Coronary artery (tissue), 2 donors: ENCODE data around the gene EVI5.
"Not testable (repeated sequence)": the region's sequence is repeated elsewhere in the genome, so short reads cannot be mapped to it uniquely, and the experiment has no call there.

Experiments
- DNase-seq: peaks from one replicate; pipeline ENCODE4 v3.0.0-alpha.2; 2017; ENCODE audit warnings: low spot score
- H3K27ac ChIP-seq, 2 donors: fragments of 200-600 bp; sonication (generic); one replicate each; pipeline ENCODE4 v1.5.1; 2016 to 2019
- H3K4me3 ChIP-seq: fragments of 200-600 bp; sonication (generic); 2 replicates; pipeline ENCODE4 v1.5.1; 2016; ENCODE audit warnings: mild to moderate bottlenecking, moderate library complexity
- CTCF ChIP-seq: fragments of 200-600 bp; sonication (generic); IDR thresholded peaks from one replicate; pipeline ENCODE4 v1.5.1; 2019; ENCODE audit warnings: antibody characterized with exemption

Gene EVI5

GRCh38 chr1:92543131-92544055 is 241.5 kb downstream of the EVI5 start:
- no peak overlapping the region for H3K27ac ChIP-seq
- no peak overlapping the region for H3K4me3 ChIP-seq
- no peak for TF ChIP-seq CTCF
- DNase-seq: no peak

- H3K27ac ChIP-seq: no peak overlapping the region
- DNase-seq: no peak
These were observed 246.4 kb downstream of the EVI5 start for GRCh38 chr1:92538413-92539061.

GRCh38 chr1:92538048-92538412 is 246.9 kb downstream of the EVI5 start:
- TF ChIP-seq CTCF: no peak
- H3K27ac ChIP-seq: no peak overlapping the region
- DNase-seq: no peak
- no peak overlapping the region for H3K4me3 ChIP-seq

More at GRCh38 chr1:92538413-92539061, 246.4 kb downstream of the EVI5 start:
- no peak for TF ChIP-seq CTCF
- H3K4me3 ChIP-seq: no peak overlapping the region

- TF ChIP-seq CTCF: no peak
- H3K4me3 ChIP-seq: no peak overlapping the region
- DNase-seq: no peak
- no peak overlapping the region for H3K27ac ChIP-seq
These were observed 247.7 kb downstream of the EVI5 start for GRCh38 chr1:92536980-92537884.

- no peak overlapping the region for H3K4me3 ChIP-seq
- no peak for TF ChIP-seq CTCF
- H3K27ac ChIP-seq: no peak overlapping the region
- no peak for DNase-seq
These were observed 248.5 kb downstream of the EVI5 start for GRCh38 chr1:92536211-92536979.

GRCh38 chr1:92532371-92532770 is 252.5 kb downstream of the EVI5 start:
- DNase-seq, H3K4me3 ChIP-seq, H3K27ac ChIP-seq: not testable (repeated sequence)

- not testable (repeated sequence) for H3K27ac ChIP-seq, H3K4me3 ChIP-seq, DNase-seq
These were observed 253.0 kb downstream of the EVI5 start for GRCh38 chr1:92531939-92532338.
